Type B pancreatic cell (in vitro differentiated cells): ENCODE results near the gene TBC1D22A. TPM values are rescaled to one million over a fixed set of nuclear protein-coding genes. Genes with fewer than 3 reads are reported as not detected.

ENCODE experiments used
- DNase-seq: peaks from one replicate; pipeline ENCODE4 v3.0.0; 2021; ENCODE audit warnings: mixed read lengths; ENCODE audit not compliant: unreplicated experiment; ENCODE audit errors: extremely low spot score
- H3K27ac Mint-ChIP-seq: 2 replicates; pipeline ENCODE4 v1.8.0; 2021; ENCODE audit warnings: mild to moderate bottlenecking, mixed read lengths
- H3K27me3 Mint-ChIP-seq: 2 replicates; pipeline ENCODE4 v1.8.0; 2021; ENCODE audit warnings: mixed read lengths
- H3K36me3 Mint-ChIP-seq: 2 replicates; pipeline ENCODE4 v1.8.0; 2021; ENCODE audit warnings: mixed read lengths
- H3K4me1 Mint-ChIP-seq: one replicate; pipeline ENCODE4 v1.8.0; 2021; ENCODE audit warnings: mixed read lengths; ENCODE audit not compliant: unreplicated experiment
- H3K4me3 Mint-ChIP-seq: 2 replicates; pipeline ENCODE4 v1.8.0; 2021; ENCODE audit warnings: mild to moderate bottlenecking, mixed read lengths
- H3K9me3 Mint-ChIP-seq: 2 replicates; pipeline ENCODE4 v1.8.0; 2021; ENCODE audit warnings: mixed read lengths
- CTCF ChIP-seq: fragments of 200-600 bp; sonication (generic); conservative IDR thresholded peaks from 2 replicates; pipeline ENCODE4 v1.5.0; 2021; ENCODE audit warnings: antibody characterized with exemption, mild to moderate bottlenecking
- total RNA-seq: library from RNA; stranded (reverse); gene quantifications from 2 replicates; pipeline ENCODE4 v1.2.1, GENCODE V29; 2021; ENCODE audit warnings: low replicate concordance

Gene TBC1D22A
- total RNA-seq, 1 donor from 2014 or later = 16.2 TPM

GRCh38 chr22:47187176-47187957 lies 424.9 kb downstream of the TBC1D22A start:
- no peak for TF ChIP-seq CTCF
- H3K4me3 Mint-ChIP-seq = no peak overlapping the region
- no peaks in the 10 kb centered on the region for H3K4me1 Mint-ChIP-seq
- H3K27ac Mint-ChIP-seq = no peak overlapping the region
- H3K9me3 Mint-ChIP-seq = peaks cover 18% of the 10 kb centered on the region
- H3K36me3 Mint-ChIP-seq = no peaks in the 10 kb centered on the region
- no peaks in the 10 kb centered on the region for H3K27me3 Mint-ChIP-seq
- DNase-seq = no peak

- Mint-ChIP-seq H3K27me3 (no peaks in the 10 kb centered on the region), H3K9me3 (peaks cover 12% of the 10 kb centered on the region), H3K4me3 (no peak overlapping the region), H3K27ac (no peak overlapping the region), H3K36me3 (no peaks in the 10 kb centered on the region), H3K4me1 (no peaks in the 10 kb centered on the region)
- no peak for TF ChIP-seq CTCF
- peak; percentile 43 for DNase-seq
Measured at GRCh38 chr22:47188261-47189055, 426.0 kb downstream of the TBC1D22A start.

GRCh38 chr22:47189056-47189916 lies 426.8 kb downstream of the TBC1D22A start:
- no peaks in the 10 kb centered on the region for H3K4me1 Mint-ChIP-seq
- H3K4me3 Mint-ChIP-seq = no peak overlapping the region
- no peaks in the 10 kb centered on the region for H3K27me3 Mint-ChIP-seq
- H3K27ac Mint-ChIP-seq = no peak overlapping the region
- no peaks in the 10 kb centered on the region for H3K36me3 Mint-ChIP-seq
- H3K9me3 Mint-ChIP-seq = peaks cover 9% of the 10 kb centered on the region
- TF ChIP-seq CTCF = no peak
- DNase-seq = peak; percentile 55

- Mint-ChIP-seq H3K9me3 (peaks cover 10% of the 10 kb centered on the region), H3K4me1 (no peaks in the 10 kb centered on the region), H3K36me3 (no peaks in the 10 kb centered on the region), H3K4me3 (no peak overlapping the region), H3K27ac (no peak overlapping the region), H3K27me3 (no peaks in the 10 kb centered on the region)
- peak; percentile 55 for DNase-seq
- no peak for TF ChIP-seq CTCF
Measured at GRCh38 chr22:47190276-47190956, 428.0 kb downstream of the TBC1D22A start.
